K562 (cell line): Measurements from ENCODE around the gene NECTIN3. TPM values are rescaled to one million over a fixed set of nuclear protein-coding genes. Genes with fewer than 3 reads are reported as not detected.

ENCODE experiments used
- ATAC-seq: fragments of 200-7000 bp; cut with Tn5 transposase; 3 replicates; pipeline ENCODE4 v1.9.1; 2020; ENCODE audit warnings: moderate library complexity
- BruUV-seq: library from RNA; stranded (reverse); fragments of 400-500 nt; replicated peaks from 2 replicates; lab custom pipeline; 2021; lab: Mats Ljungman, UMichigan
- CTCF ChIA-PET: fragments of 300-600 bp; formaldehyde crosslinking; extraction: SDS; loops from one replicate; lab custom pipeline; 2021; ENCODE audit warnings: low intra/inter-chr PET ratio; lab: Yijun Ruan, JAX
- POLR2A ChIA-PET: fragments of 300-600, 350-650 bp; sonication (Branson Sonifier 250); formaldehyde crosslinking; extraction: SDS; loops from one replicate; lab custom pipeline; 2021; ENCODE audit warnings: antibody characterized with exemption, inconsistent platforms; lab: Yijun Ruan, JAX
- DNase-seq, 4 experiments: peaks; one replicate each; pipeline versions ENCODE4 v3.0.0 to v3.0.0-alpha.2; 2011 to 2018; ENCODE audit warnings: low spot score in 3 of 4, mixed read lengths in 3 of 4; ENCODE audit errors: extremely low read depth in 1 of 4
- FAIRE-seq: peaks from 2 replicates; lab custom pipeline; 2011; peaks lifted over from hg19 to GRCh38; lab: Jason Lieb, UNC
- H2AFZ ChIP-seq: 2 replicates; pipeline ENCODE4 v1.6.0; 2011; ENCODE audit warnings: low read depth, low read length, control low read depth, inconsistent platforms
- H3K27ac ChIP-seq: fragments of 200-600 bp; 3 replicates; pipeline ENCODE4 v1.8.0; 2011; ENCODE audit warnings: low read depth, mild to moderate bottlenecking, control low read depth, inconsistent platforms, low read length, moderate library complexity, mixed read lengths; ENCODE audit errors: extremely low read depth
- H3K27me3 ChIP-seq, 2 experiments: fragments of 300-600 bp in 1 of 2; 2 replicates in 1 of 2; 3 replicates in 1 of 2; pipeline versions ENCODE4 v1.6.0 to v1.8.0; 2011; ENCODE audit warnings: inconsistent platforms in 2 of 2, low read length in 2 of 2, mild to moderate bottlenecking in 1 of 2, mixed read lengths in 1 of 2, moderate library complexity in 1 of 2; ENCODE audit not compliant: control insufficient read depth in 2 of 2, insufficient read depth in 2 of 2
- H3K36me3 ChIP-seq: fragments of 300-600 bp; 3 replicates; pipeline ENCODE4 v1.8.0; 2011; ENCODE audit warnings: mild to moderate bottlenecking, low read length, inconsistent platforms; ENCODE audit not compliant: control insufficient read depth, insufficient read depth
- H3K4me1 ChIP-seq, 2 experiments: fragments of 200-600 bp in 1 of 2; replicated peaks in 1 of 2; 2 replicates in 1 of 2; 3 replicates in 1 of 2; pipeline versions ENCODE4 v1.5.1 to v1.8.0; 2011; ENCODE audit warnings: inconsistent platforms in 2 of 2, low read length in 2 of 2, mild to moderate bottlenecking in 1 of 2, mixed read lengths in 1 of 2, moderate library complexity in 1 of 2; ENCODE audit not compliant: control insufficient read depth in 2 of 2, insufficient read depth in 2 of 2
- H3K4me2 ChIP-seq: 2 replicates; pipeline ENCODE4 v1.6.1; 2011; ENCODE audit warnings: low read length, control low read depth, inconsistent platforms, mixed read lengths; ENCODE audit not compliant: insufficient read depth
- H3K4me3 ChIP-seq: fragments of 200-600 bp; sonication (generic), shearing (Covaris generic); 2 replicates; pipeline ENCODE4 v1.5.1; 2016; ENCODE audit warnings: control low read depth, inconsistent platforms
- H3K79me2 ChIP-seq: fragments of 200-600 bp; 3 replicates; pipeline ENCODE4 v1.8.0; 2011; ENCODE audit warnings: low read length, inconsistent platforms; ENCODE audit not compliant: control insufficient read depth, insufficient read depth
- H3K9ac ChIP-seq, 2 experiments: 2 replicates each; pipeline versions ENCODE4 v1.6.0 to v1.6.1; 2011; ENCODE audit warnings: low read depth in 2 of 2, low read length in 2 of 2, control low read depth in 1 of 2, inconsistent platforms in 1 of 2, mild to moderate bottlenecking in 1 of 2, mixed read lengths in 1 of 2; ENCODE audit not compliant: insufficient read depth in 1 of 2
- H3K9me1 ChIP-seq: one replicate; pipeline ENCODE4 v1.6.0; 2011; ENCODE audit warnings: inconsistent platforms, mild to moderate bottlenecking, low read length, moderate library complexity; ENCODE audit not compliant: control insufficient read depth, insufficient read depth
- H3K9me3 ChIP-seq: replicated peaks from 2 replicates; pipeline ENCODE4 v1.5.1; 2011; ENCODE audit warnings: low read depth, low read length, inconsistent platforms; ENCODE audit not compliant: control insufficient read depth, insufficient read depth
- H4K20me1 ChIP-seq: replicated peaks from 2 replicates; pipeline ENCODE4 v1.6.1; 2011; ENCODE audit warnings: low read length, inconsistent platforms, mixed read lengths; ENCODE audit not compliant: control insufficient read depth, insufficient read depth
- CBFA2T3 ChIP-seq: fragments of 450-650 bp; IDR thresholded peaks from 2 replicates; pipeline ENCODE4 v1.6.1; 2017
- DNMT1 ChIP-seq: fragments of 450-650 bp; IDR thresholded peaks from 2 replicates; pipeline ENCODE4 v1.6.1; 2016; ENCODE audit warnings: antibody characterized with exemption, mild to moderate bottlenecking
- HNRNPL ChIP-seq: fragments of 200-400 bp; formaldehyde crosslinking; IDR thresholded peaks from 2 replicates; pipeline ENCODE4 v1.6.1; 2017; ENCODE audit warnings: low read depth, mild to moderate bottlenecking, low read length
- HNRNPUL1 ChIP-seq: fragments of 200-400 bp; formaldehyde crosslinking; IDR thresholded peaks from 2 replicates; pipeline ENCODE4 v1.6.1; 2017; ENCODE audit warnings: low read length
- KDM1A ChIP-seq, 2 experiments: fragments of 450-650 bp; IDR thresholded peaks; 2 replicates each; pipeline ENCODE4 v1.6.1; 2016; ENCODE audit warnings: mild to moderate bottlenecking in 2 of 2
- KLF16 ChIP-seq: IDR thresholded peaks from 2 replicates; pipeline ENCODE4 v1.6.1; 2016; ENCODE audit warnings: antibody characterized with exemption
- LARP7 ChIP-seq: fragments of 450-650 bp; IDR thresholded peaks from 2 replicates; pipeline ENCODE4 v1.6.1; 2016
- MLLT1 ChIP-seq, 2 experiments: fragments of 450-650 bp; IDR thresholded peaks; 2 replicates each; pipeline ENCODE4 v1.6.1; 2016
- PTRF ChIP-seq: fragments of 450-650 bp; IDR thresholded peaks from 2 replicates; pipeline ENCODE4 v1.6.1; 2016; ENCODE audit warnings: mild to moderate bottlenecking, missing genetic modification characterization, missing compliant biosample characterization
- TBL1XR1 ChIP-seq, 2 experiments: IDR thresholded peaks; 2 replicates each; pipeline ENCODE4 v1.6.1; 2012; ENCODE audit warnings: improper control_type of control experiment in 2 of 2, low read length in 2 of 2, mild to moderate bottlenecking in 1 of 2
- ZNF134 ChIP-seq: fragments of 250-450 bp; sonication (Bioruptor Pico); conservative IDR thresholded peaks from 2 replicates; pipeline ENCODE4 v1.4.0; 2020
- ZNF274 ChIP-seq: IDR thresholded peaks from 2 replicates; pipeline ENCODE4 v1.6.1; 2011; ENCODE audit warnings: low read depth, mild to moderate bottlenecking, low read length, moderate library complexity, borderline replicate concordance
- ZNF444 ChIP-seq: fragments of 250-450 bp; sonication (Bioruptor Pico); IDR thresholded peaks from 2 replicates; pipeline ENCODE4 v1.4.0; 2020; ENCODE audit warnings: mild to moderate bottlenecking, moderate library complexity
- ZNF764 ChIP-seq: fragments of 250-450 bp; sonication (Bioruptor Pico); IDR thresholded peaks from 2 replicates; pipeline ENCODE4 v1.4.0; 2020; ENCODE audit warnings: low read depth, mild to moderate bottlenecking, moderate library complexity
- in situ Hi-C: fragments of 300-500 bp; cut with MboI; formaldehyde crosslinking; loops from 4 replicates; pipeline ENCODE4 v1.15.0; 2018; ENCODE audit warnings: inconsistent platforms, mixed read lengths
- intact Hi-C: fragments of 100-400 bp; cut with micrococcal nuclease; formaldehyde crosslinking; loops from 2 replicates; pipeline ENCODE4 v1.14.2; 2022
- polyA plus RNA-seq, 8 experiments: library from polyadenylated mRNA; depleted of rRNA in 4 of 8; stranded (reverse) in 5 of 8; unstranded in 3 of 8; fragments of >200 nt; fragmentation: Nextera tagmentation in 2 of 8; fragmentation: Illumina TruSeq in 1 of 8; extraction: Ambion mirVana in 2 of 8; extraction: Trizol in 1 of 8; gene quantifications; 2 replicates each; pipeline versions ENCODE4 v1.2.1 to v1.2.3, GENCODE V29; 2011 to 2014; ENCODE audit warnings: inconsistent platforms in 1 of 8, missing spikeins in 1 of 8
- total RNA-seq, 7 experiments: library from RNA; depleted of rRNA in 6 of 7; stranded (reverse); fragments of >200 nt in 6 of 7; fragmentation: Illumina TruSeq in 2 of 7; extraction: Trizol in 2 of 7; gene quantifications; 2 replicates each; pipeline versions ENCODE4 v1.2.1 to v1.2.3, GENCODE V29; 2011 to 2021; ENCODE audit warnings: low replicate concordance in 1 of 7
- TF ChIP-seq, protein P1 (sequence below): sonication (generic); formaldehyde crosslinking; IDR thresholded peaks from 2 replicates; pipeline ENCODE4 v1.8.1; 2023; ENCODE audit warnings: mild to moderate bottlenecking, missing genetic modification reagents

Gene NECTIN3
- total and polyA plus RNA-seq, 9 of the 15 experiments (the other 6 are each of a cell fraction or from before 2014, with no cell fraction given) = 0.16 TPM; not detected in 8

- H3K4me2 ChIP-seq = no peak overlapping the region
- POLR2A ChIA-PET = no interaction called here
- H3K27ac ChIP-seq = no peak overlapping the region
- FAIRE-seq (no peak), ATAC-seq (no peak)
- CTCF ChIA-PET = no interaction called here
- no peaks in the 10 kb centered on the region for H4K20me1 ChIP-seq
- H3K9me1 ChIP-seq = no peaks in the 10 kb centered on the region
- no peaks in the 10 kb centered on the region for H3K36me3 ChIP-seq
- no peaks in the 10 kb centered on the region for H3K9me3 ChIP-seq
- no peaks in the 10 kb centered on the region for H3K79me2 ChIP-seq
- H3K4me1 ChIP-seq = no peaks in the 10 kb centered on the region
- no peak overlapping the region for H2AFZ ChIP-seq
- no peaks in the 10 kb centered on the region for H3K27me3 ChIP-seq
- in situ Hi-C loops = no loop called here
- TF ChIP-seq HNRNPUL1 = no peak
- TF ChIP-seq LARP7 = no peak
- TF ChIP-seq TBL1XR1 (IDR thresholded peaks at IDR 0.05; ENCODE audit: low read length in 2 of 2) = no peak
- no peak for TF ChIP-seq KDM1A (IDR thresholded peaks at IDR 0.05)
- TF ChIP-seq ZNF764 (CRISPR knock-in tag) = no peak
- no peak for TF ChIP-seq HNRNPL
- TF ChIP-seq KLF16 = no peak
- TF ChIP-seq ZNF444 (CRISPR knock-in tag) = no peak
- TF ChIP-seq PTRF (tag) = no peak
- TF ChIP-seq ZNF134 (CRISPR knock-in tag) = no peak
- TF ChIP-seq, all 486 proteins: peak for 0
- no peak for DNase-seq
- BruUV-seq = no TSS peak
- H3K4me3 ChIP-seq = no peak overlapping the region
- H3K9ac ChIP-seq = no peak overlapping the region
- intact Hi-C loops = no loop called here
Measured at GRCh38 chr3:111134302-111134701, 62.7 kb downstream of the NECTIN3 start.

- no peak for DNase-seq
- no peak overlapping the region for H3K27ac ChIP-seq
- TF ChIP-seq CBFA2T3 (no peak), MLLT1 (IDR thresholded peaks at IDR 0.05) (no peak), DNMT1 (no peak), ZNF274 (no peak)
- TF ChIP-seq, protein P1, sequence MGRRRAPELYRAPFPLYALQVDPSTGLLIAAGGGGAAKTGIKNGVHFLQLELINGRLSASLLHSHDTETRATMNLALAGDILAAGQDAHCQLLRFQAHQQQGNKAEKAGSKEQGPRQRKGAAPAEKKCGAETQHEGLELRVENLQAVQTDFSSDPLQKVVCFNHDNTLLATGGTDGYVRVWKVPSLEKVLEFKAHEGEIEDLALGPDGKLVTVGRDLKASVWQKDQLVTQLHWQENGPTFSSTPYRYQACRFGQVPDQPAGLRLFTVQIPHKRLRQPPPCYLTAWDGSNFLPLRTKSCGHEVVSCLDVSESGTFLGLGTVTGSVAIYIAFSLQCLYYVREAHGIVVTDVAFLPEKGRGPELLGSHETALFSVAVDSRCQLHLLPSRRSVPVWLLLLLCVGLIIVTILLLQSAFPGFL (CRISPR knock-in tag) = no peak
- TF ChIP-seq, all 486 proteins: peak for 0
- H2AFZ ChIP-seq = no peak overlapping the region
- FAIRE-seq = no peak
- ChIA-PET POLR2A (no interaction called here), CTCF (no interaction called here)
- H3K9me3 ChIP-seq = no peaks in the 10 kb centered on the region
- no TSS peak for BruUV-seq
- H3K9me1 ChIP-seq = no peaks in the 10 kb centered on the region
- no peak overlapping the region for H3K9ac ChIP-seq
- intact Hi-C loops (no loop called here), in situ Hi-C loops (no loop called here)
- H3K4me3 ChIP-seq = no peak overlapping the region
- no peaks in the 10 kb centered on the region for H3K27me3 ChIP-seq
- H3K79me2 ChIP-seq = no peaks in the 10 kb centered on the region
- ATAC-seq = no peak
- H3K4me2 ChIP-seq = no peak overlapping the region
- H3K4me1 ChIP-seq = no peaks in the 10 kb centered on the region
- no peaks in the 10 kb centered on the region for H4K20me1 ChIP-seq
- no peaks in the 10 kb centered on the region for H3K36me3 ChIP-seq
Measured at GRCh38 chr3:111151438-111151837, 79.8 kb downstream of the NECTIN3 start.
